Liver (tissue), 9 donors: ENCODE measurements around the gene SLC2A10. TPM values are rescaled to one million over a fixed set of nuclear protein-coding genes. Genes with fewer than 3 reads are reported as not detected.
A peak's percentile ranks its signal among the peaks of the same experiment; 100 is the strongest.

Experiments
- DNase-seq: peaks from one replicate; pipeline ENCODE4 v3.0.0-alpha.2; 2017; ENCODE audit warnings: low spot score
- H3K27ac ChIP-seq, 2 donors: one replicate each; pipeline ENCODE4 v1.7.0; 2013; ENCODE audit warnings: inconsistent platforms in 2 of 2, low read length in 2 of 2, control low read depth in 1 of 2, low read depth in 1 of 2, mild to moderate bottlenecking in 1 of 2
- H3K27me3 ChIP-seq, 4 donors: one replicate each; pipeline versions ENCODE4 v1.6.1 to v1.7.0; 2013; ENCODE audit warnings: low read length in 3 of 4, inconsistent platforms in 1 of 4, mild to moderate bottlenecking in 1 of 4, moderate library complexity in 1 of 4; ENCODE audit not compliant: control insufficient read depth in 4 of 4, insufficient read depth in 4 of 4
- H3K36me3 ChIP-seq, 4 donors: one replicate each; pipeline versions ENCODE4 v1.6.1 to v1.7.0; 2013; ENCODE audit warnings: low read length in 3 of 4, mild to moderate bottlenecking in 3 of 4, low read depth in 1 of 4, moderate library complexity in 1 of 4; ENCODE audit not compliant: control insufficient read depth in 4 of 4, insufficient read depth in 3 of 4
- H3K4me1 ChIP-seq, 4 donors: one replicate each; pipeline versions ENCODE4 v1.6.1 to v1.7.0; 2013; ENCODE audit warnings: low read length in 3 of 4, mild to moderate bottlenecking in 3 of 4, moderate library complexity in 1 of 4; ENCODE audit not compliant: control insufficient read depth in 4 of 4, insufficient read depth in 4 of 4
- H3K4me3 ChIP-seq, 3 donors: one replicate each; pipeline versions ENCODE4 v1.6.1 to v1.7.0; 2013; ENCODE audit warnings: low read length in 3 of 3, control low read depth in 1 of 3, low read depth in 1 of 3, mild to moderate bottlenecking in 1 of 3
- H3K9ac ChIP-seq, 2 donors: one replicate each; pipeline ENCODE4 v1.7.0; 2013; ENCODE audit warnings: low read length in 2 of 2, mild to moderate bottlenecking in 2 of 2, moderate library complexity in 2 of 2, control low read depth in 1 of 2, low read depth in 1 of 2
- H3K9me3 ChIP-seq, 4 donors: one replicate each; pipeline versions ENCODE4 v1.6.1 to v1.7.0; 2013; ENCODE audit warnings: low read length in 3 of 4; ENCODE audit not compliant: control insufficient read depth in 4 of 4
- FOXA1 ChIP-seq: IDR thresholded peaks from 2 replicates; pipeline ENCODE4 v1.6.1; 2016; ENCODE audit warnings: antibody characterized with exemption
- FOXA2 ChIP-seq: IDR thresholded peaks from 2 replicates; pipeline ENCODE4 v1.6.1; 2016; ENCODE audit warnings: antibody characterized with exemption
- GABPA ChIP-seq, 2 donors: IDR thresholded peaks in 1 of 2; conservative IDR thresholded peaks in 1 of 2; 2 replicates each; pipeline ENCODE4 v1.6.1; 2016; ENCODE audit warnings: antibody characterized with exemption in 2 of 2, mild to moderate bottlenecking in 1 of 2, moderate library complexity in 1 of 2
- HNF4A ChIP-seq, 2 donors: conservative IDR thresholded peaks; 2 replicates each; pipeline ENCODE4 v1.6.1; 2016; ENCODE audit warnings: antibody characterized with exemption in 2 of 2, mild to moderate bottlenecking in 2 of 2
- HNF4G ChIP-seq: IDR thresholded peaks from 2 replicates; pipeline ENCODE4 v1.6.1; 2016; ENCODE audit warnings: antibody characterized with exemption
- JUND ChIP-seq, 2 donors: IDR thresholded peaks; 2 replicates each; pipeline ENCODE4 v1.6.1; 2016; ENCODE audit warnings: antibody characterized with exemption in 2 of 2
- NR2F2 ChIP-seq: IDR thresholded peaks from 2 replicates; pipeline ENCODE4 v1.6.1; 2016; ENCODE audit warnings: antibody characterized with exemption
- RAD21 ChIP-seq, 2 donors: IDR thresholded peaks; 2 replicates each; pipeline ENCODE4 v1.6.1; 2016; ENCODE audit warnings: antibody characterized with exemption in 2 of 2, mild to moderate bottlenecking in 2 of 2
- RXRA ChIP-seq, 2 donors: IDR thresholded peaks; 2 replicates each; pipeline ENCODE4 v1.6.1; 2017 to 2018; ENCODE audit warnings: antibody characterized with exemption in 2 of 2, mild to moderate bottlenecking in 1 of 2
- SP1 ChIP-seq: IDR thresholded peaks from 2 replicates; pipeline ENCODE4 v1.6.1; 2018; ENCODE audit warnings: antibody characterized with exemption, mild to moderate bottlenecking
- TAF1 ChIP-seq: conservative IDR thresholded peaks from 2 replicates; pipeline ENCODE4 v1.6.1; 2016; ENCODE audit warnings: antibody characterized with exemption, mild to moderate bottlenecking
- WGBS: extraction: QIAGEN DNeasy Blood & Tissue Kit; methylation state at CpG from one replicate; pipeline ENCODE4 v1.1.7; 2013; 5-methylcytosine and 5-hydroxymethylcytosine counted together
- polyA plus RNA-seq, 2 donors: library from polyadenylated mRNA; stranded (reverse) in 1 of 2; unstranded in 1 of 2; fragments of 200-250 nt in 1 of 2; fragments of >200 nt in 1 of 2; fragmentation: Nextera tagmentation in 1 of 2; extraction: Ambion mirVana in 1 of 2; gene quantifications; one replicate each; pipeline versions ENCODE4 v1.2.1 to v1.2.3, GENCODE V29; 2013 to 2015
- total RNA-seq, 2 donors: library from RNA; depleted of rRNA; stranded (reverse); fragments of >200 nt; gene quantifications; one replicate each; pipeline ENCODE4 v1.2.3, GENCODE V29; 2014
- TF ChIP-seq, protein P1 (sequence below): fragments of 150-350 bp; IDR thresholded peaks from 2 replicates; pipeline ENCODE4 v1.5.1; 2017; ENCODE audit warnings: improper control_type of control experiment, low read depth, low read length; ENCODE audit not compliant: missing input control
- TF ChIP-seq, protein P2 (sequence below): IDR thresholded peaks from 2 replicates; pipeline ENCODE4 v1.6.1; 2016; ENCODE audit warnings: antibody characterized with exemption
- TF ChIP-seq, protein P3 (sequence below): IDR thresholded peaks from 2 replicates; pipeline ENCODE4 v1.6.1; 2016; ENCODE audit warnings: antibody characterized with exemption
- TF ChIP-seq, protein P4 (sequence below): IDR thresholded peaks from 2 replicates; pipeline ENCODE4 v1.6.1; 2016; ENCODE audit warnings: antibody characterized with exemption, mild to moderate bottlenecking
- TF ChIP-seq, protein P5 (sequence below): IDR thresholded peaks from 2 replicates; pipeline ENCODE4 v1.6.1; 2016; ENCODE audit warnings: antibody characterized with exemption
- donor health status: healthy.
- donor health status: healthy.
- donor health status: healthy.
- donor health status: healthy.
- donor health status: healthy.

SLC2A10 gene
- total and polyA plus RNA-seq, 4 donors, result 8.0 to 79.7 (median 26.7) TPM

DNA sequence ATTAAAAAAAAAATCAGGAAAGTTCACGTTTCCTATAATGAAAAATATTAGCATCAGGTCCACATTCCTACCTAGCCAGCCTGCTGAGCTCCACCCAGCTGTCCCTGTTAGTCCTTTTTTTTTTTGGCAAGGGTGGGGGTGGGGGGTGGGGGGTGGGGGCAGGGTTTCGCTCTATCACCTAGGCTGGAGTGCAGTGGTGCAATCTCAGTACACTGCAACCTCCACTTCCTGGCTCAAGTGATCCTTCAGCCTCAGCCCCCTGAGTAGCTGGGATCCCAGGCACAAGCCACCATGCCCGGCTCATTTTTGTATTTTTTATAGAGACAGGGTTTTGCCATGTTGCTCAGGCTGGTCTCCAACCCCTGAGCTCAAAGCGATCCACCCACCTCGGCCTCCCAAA, 7.5 kb upstream of the SLC2A10 start:
- Histone ChIP-seq H3K4me3 (no peak overlapping the region), H3K27ac (peak overlapping the region; percentile 63 to 77), H3K9ac (no peak overlapping the region), H3K27me3 (no peaks in the 10 kb centered on the region), H3K9me3 (no peaks in the 10 kb centered on the region), H3K36me3 (no peaks in the 10 kb centered on the region), H3K4me1 (peaks cover 3 to 43% (median 7%) of the 10 kb centered on the region in 4 donors)
- WGBS, result 74% methylated on average over 5 of the region's 5 CpGs
- DNase-seq, result no peak
- TF ChIP-seq, protein P1, sequence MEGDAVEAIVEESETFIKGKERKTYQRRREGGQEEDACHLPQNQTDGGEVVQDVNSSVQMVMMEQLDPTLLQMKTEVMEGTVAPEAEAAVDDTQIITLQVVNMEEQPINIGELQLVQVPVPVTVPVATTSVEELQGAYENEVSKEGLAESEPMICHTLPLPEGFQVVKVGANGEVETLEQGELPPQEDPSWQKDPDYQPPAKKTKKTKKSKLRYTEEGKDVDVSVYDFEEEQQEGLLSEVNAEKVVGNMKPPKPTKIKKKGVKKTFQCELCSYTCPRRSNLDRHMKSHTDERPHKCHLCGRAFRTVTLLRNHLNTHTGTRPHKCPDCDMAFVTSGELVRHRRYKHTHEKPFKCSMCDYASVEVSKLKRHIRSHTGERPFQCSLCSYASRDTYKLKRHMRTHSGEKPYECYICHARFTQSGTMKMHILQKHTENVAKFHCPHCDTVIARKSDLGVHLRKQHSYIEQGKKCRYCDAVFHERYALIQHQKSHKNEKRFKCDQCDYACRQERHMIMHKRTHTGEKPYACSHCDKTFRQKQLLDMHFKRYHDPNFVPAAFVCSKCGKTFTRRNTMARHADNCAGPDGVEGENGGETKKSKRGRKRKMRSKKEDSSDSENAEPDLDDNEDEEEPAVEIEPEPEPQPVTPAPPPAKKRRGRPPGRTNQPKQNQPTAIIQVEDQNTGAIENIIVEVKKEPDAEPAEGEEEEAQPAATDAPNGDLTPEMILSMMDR, result no peak
- no peak for TF ChIP-seq TAF1
- no peak for TF ChIP-seq HNF4G
- no peak for TF ChIP-seq SP1
- no peak for TF ChIP-seq GABPA (IDR thresholded peaks at IDR 0.05 in 1 of 2, conservative IDR thresholded peaks at IDR 0.05 in 1 of 2)
- TF ChIP-seq FOXA1, result no peak
- TF ChIP-seq, protein P2, sequence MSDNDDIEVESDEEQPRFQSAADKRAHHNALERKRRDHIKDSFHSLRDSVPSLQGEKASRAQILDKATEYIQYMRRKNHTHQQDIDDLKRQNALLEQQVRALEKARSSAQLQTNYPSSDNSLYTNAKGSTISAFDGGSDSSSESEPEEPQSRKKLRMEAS, result no peak
- TF ChIP-seq HNF4A (conservative IDR thresholded peaks at IDR 0.05), result no peak
- TF ChIP-seq, protein P3, sequence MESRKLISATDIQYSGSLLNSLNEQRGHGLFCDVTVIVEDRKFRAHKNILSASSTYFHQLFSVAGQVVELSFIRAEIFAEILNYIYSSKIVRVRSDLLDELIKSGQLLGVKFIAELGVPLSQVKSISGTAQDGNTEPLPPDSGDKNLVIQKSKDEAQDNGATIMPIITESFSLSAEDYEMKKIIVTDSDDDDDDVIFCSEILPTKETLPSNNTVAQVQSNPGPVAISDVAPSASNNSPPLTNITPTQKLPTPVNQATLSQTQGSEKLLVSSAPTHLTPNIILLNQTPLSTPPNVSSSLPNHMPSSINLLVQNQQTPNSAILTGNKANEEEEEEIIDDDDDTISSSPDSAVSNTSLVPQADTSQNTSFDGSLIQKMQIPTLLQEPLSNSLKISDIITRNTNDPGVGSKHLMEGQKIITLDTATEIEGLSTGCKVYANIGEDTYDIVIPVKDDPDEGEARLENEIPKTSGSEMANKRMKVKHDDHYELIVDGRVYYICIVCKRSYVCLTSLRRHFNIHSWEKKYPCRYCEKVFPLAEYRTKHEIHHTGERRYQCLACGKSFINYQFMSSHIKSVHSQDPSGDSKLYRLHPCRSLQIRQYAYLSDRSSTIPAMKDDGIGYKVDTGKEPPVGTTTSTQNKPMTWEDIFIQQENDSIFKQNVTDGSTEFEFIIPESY, result no peak
- no peak for TF ChIP-seq RXRA (IDR thresholded peaks at IDR 0.05)
- TF ChIP-seq, protein P4, sequence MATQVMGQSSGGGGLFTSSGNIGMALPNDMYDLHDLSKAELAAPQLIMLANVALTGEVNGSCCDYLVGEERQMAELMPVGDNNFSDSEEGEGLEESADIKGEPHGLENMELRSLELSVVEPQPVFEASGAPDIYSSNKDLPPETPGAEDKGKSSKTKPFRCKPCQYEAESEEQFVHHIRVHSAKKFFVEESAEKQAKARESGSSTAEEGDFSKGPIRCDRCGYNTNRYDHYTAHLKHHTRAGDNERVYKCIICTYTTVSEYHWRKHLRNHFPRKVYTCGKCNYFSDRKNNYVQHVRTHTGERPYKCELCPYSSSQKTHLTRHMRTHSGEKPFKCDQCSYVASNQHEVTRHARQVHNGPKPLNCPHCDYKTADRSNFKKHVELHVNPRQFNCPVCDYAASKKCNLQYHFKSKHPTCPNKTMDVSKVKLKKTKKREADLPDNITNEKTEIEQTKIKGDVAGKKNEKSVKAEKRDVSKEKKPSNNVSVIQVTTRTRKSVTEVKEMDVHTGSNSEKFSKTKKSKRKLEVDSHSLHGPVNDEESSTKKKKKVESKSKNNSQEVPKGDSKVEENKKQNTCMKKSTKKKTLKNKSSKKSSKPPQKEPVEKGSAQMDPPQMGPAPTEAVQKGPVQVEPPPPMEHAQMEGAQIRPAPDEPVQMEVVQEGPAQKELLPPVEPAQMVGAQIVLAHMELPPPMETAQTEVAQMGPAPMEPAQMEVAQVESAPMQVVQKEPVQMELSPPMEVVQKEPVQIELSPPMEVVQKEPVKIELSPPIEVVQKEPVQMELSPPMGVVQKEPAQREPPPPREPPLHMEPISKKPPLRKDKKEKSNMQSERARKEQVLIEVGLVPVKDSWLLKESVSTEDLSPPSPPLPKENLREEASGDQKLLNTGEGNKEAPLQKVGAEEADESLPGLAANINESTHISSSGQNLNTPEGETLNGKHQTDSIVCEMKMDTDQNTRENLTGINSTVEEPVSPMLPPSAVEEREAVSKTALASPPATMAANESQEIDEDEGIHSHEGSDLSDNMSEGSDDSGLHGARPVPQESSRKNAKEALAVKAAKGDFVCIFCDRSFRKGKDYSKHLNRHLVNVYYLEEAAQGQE, result no peak
- TF ChIP-seq JUND (IDR thresholded peaks at IDR 0.05), result no peak
- no peak for TF ChIP-seq RAD21 (IDR thresholded peaks at IDR 0.05)
- no peak for TF ChIP-seq FOXA2
- TF ChIP-seq, protein P5, sequence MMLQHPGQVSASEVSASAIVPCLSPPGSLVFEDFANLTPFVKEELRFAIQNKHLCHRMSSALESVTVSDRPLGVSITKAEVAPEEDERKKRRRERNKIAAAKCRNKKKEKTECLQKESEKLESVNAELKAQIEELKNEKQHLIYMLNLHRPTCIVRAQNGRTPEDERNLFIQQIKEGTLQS, result no peak
- no peak for TF ChIP-seq NR2F2
